GM19238 (cell line): ENCODE data around the gene VIPR1.

Experiments
- DNase-seq: peaks from one replicate; pipeline ENCODE4 v3.0.0; 2011; ENCODE audit warnings: low spot score; ENCODE audit not compliant: insufficient read length

The VIPR1 gene

GRCh38 chr3:42511201-42511600 lies 8.8 kb downstream of the VIPR1 start:
- no peak for DNase-seq

- DNase-seq, result no peak
Observed at GRCh38 chr3:42511736-42512135, 9.3 kb downstream of the VIPR1 start.

GRCh38 chr3:42513121-42513520 lies 10.7 kb downstream of the VIPR1 start:
- no peak for DNase-seq

GRCh38 chr3:42513521-42513920 lies 11.1 kb downstream of the VIPR1 start:
- no peak for DNase-seq

GRCh38 chr3:42514876-42515275 lies 12.4 kb downstream of the VIPR1 start:
- DNase-seq, result no peak

GRCh38 chr3:42515391-42515916 lies 13.0 kb downstream of the VIPR1 start:
- DNase-seq, result no peak

GRCh38 chr3:42515976-42516375 lies 13.5 kb downstream of the VIPR1 start:
- DNase-seq, result no peak

GRCh38 chr3:42516443-42516842 lies 14.0 kb downstream of the VIPR1 start:
- no peak for DNase-seq

GRCh38 chr3:42517117-42517516 lies 14.7 kb downstream of the VIPR1 start:
- no peak for DNase-seq

- no peak for DNase-seq
Observed at GRCh38 chr3:42518800-42519567, 16.5 kb downstream of the VIPR1 start.

GRCh38 chr3:42519568-42519962 lies 17.1 kb downstream of the VIPR1 start:
- DNase-seq, result no peak

GRCh38 chr3:42520336-42520735 lies 17.9 kb downstream of the VIPR1 start:
- DNase-seq, result no peak

- no peak for DNase-seq
Observed at GRCh38 chr3:42520906-42521305, 18.5 kb downstream of the VIPR1 start.

GRCh38 chr3:42524751-42525150 lies 22.3 kb downstream of the VIPR1 start:
- no peak for DNase-seq

- no peak for DNase-seq
Observed at GRCh38 chr3:42525212-42525611, 22.8 kb downstream of the VIPR1 start.

- no peak for DNase-seq
Observed at GRCh38 chr3:42525736-42526345, 23.4 kb downstream of the VIPR1 start.

GRCh38 chr3:42526616-42527367 lies 24.3 kb downstream of the VIPR1 start:
- DNase-seq, result no peak

- no peak for DNase-seq
Observed at GRCh38 chr3:42527368-42527917, 25.0 kb downstream of the VIPR1 start.

GRCh38 chr3:42529468-42529867 lies 27.0 kb downstream of the VIPR1 start:
- no peak for DNase-seq

GRCh38 chr3:42530073-42530472 lies 27.6 kb downstream of the VIPR1 start:
- DNase-seq, result no peak

- DNase-seq, result no peak
Observed at GRCh38 chr3:42531470-42531869, 29.0 kb downstream of the VIPR1 start.

GRCh38 chr3:42532229-42532628 lies 29.8 kb downstream of the VIPR1 start:
- DNase-seq, result no peak
